ENCODE results near the gene KRT2. TPM values are rescaled to one million over a fixed set of nuclear protein-coding genes. Genes with fewer than 3 reads are reported as not detected.

Gene KRT2
- total and polyA plus RNA-seq, 2 of the 4 experiments (the other 2 are of a cell fraction): not detected

- H3K9me3 ChIP-seq (ENCODE audit: control insufficient read depth, insufficient read depth, low read length): no peaks in the 10 kb centered on the region
- H4K8ac ChIP-seq (ENCODE audit: low read depth in 2 of 2, low read length in 2 of 2): no peak overlapping the region
- H3K4me1 ChIP-seq (ENCODE audit: control insufficient read depth, insufficient read depth, low read length): no peaks in the 10 kb centered on the region
- intact Hi-C loops (cut with micrococcal nuclease) (no loop called here), in situ Hi-C loops (cut with MboI; ENCODE audit: low sequenced_read_pairs) (no loop called here), dilution Hi-C loops (cut with HindIII; ENCODE audit: low sequenced_read_pairs, unreplicated experiment) (no loop called here)
- H2BK5ac ChIP-seq (ENCODE audit: low read depth, low read length, poor library complexity, severe bottlenecking): no peak overlapping the region
- H3K4ac ChIP-seq (ENCODE audit: low read depth, low read length): no peak overlapping the region
- no peaks in the 10 kb centered on the region for H3K79me1 ChIP-seq (ENCODE audit: low read depth in 1 of 2, low read length in 2 of 2)
- H2AK9ac ChIP-seq (replicated peaks; ENCODE audit: low read depth, low read length, poor library complexity): no peak overlapping the region
- no peak overlapping the region for H3K9ac ChIP-seq (ENCODE audit: low read depth, low read length)
- no peak overlapping the region for H3K18ac ChIP-seq (ENCODE audit: low read depth, low read length)
- H3K56ac ChIP-seq (ENCODE audit: extremely low read depth, insufficient read depth, low read length): no peak overlapping the region
- ChIA-PET CTCF (no interaction called here), POLR2A (ENCODE audit: unreplicated experiment) (no interaction called here)
- no peaks in the 10 kb centered on the region for H4K20me1 ChIP-seq (ENCODE audit: insufficient read depth, low read length)
- no peak overlapping the region for H2AK5ac ChIP-seq (ENCODE audit: low read depth, low read length)
- no peak overlapping the region for H3K27ac ChIP-seq (ENCODE audit: insufficient read depth, low read length)
- H3K4me2 ChIP-seq (ENCODE audit: low read depth, low read length): no peak overlapping the region
- TF ChIP-seq RAD21 (IDR thresholded peaks at IDR 0.05; ENCODE audit: low read length): no peak
- no peak for TF ChIP-seq MXI1 (IDR thresholded peaks at IDR 0.05; ENCODE audit: borderline replicate concordance, low read depth, low read length)
- TF ChIP-seq NFE2L2 (IDR thresholded peaks at IDR 0.05; ENCODE audit: low read depth, low read length): no peak
- no peak for TF ChIP-seq CTCF (conservative IDR thresholded peaks at IDR 0.05; ENCODE audit: low read depth, low read length)
- TF ChIP-seq CEBPB (IDR thresholded peaks at IDR 0.05; ENCODE audit: low read depth, low read length): no peak
- no peak for TF ChIP-seq MAFK (IDR thresholded peaks at IDR 0.05; ENCODE audit: low read depth, low read length)
- TF ChIP-seq MAZ (IDR thresholded peaks at IDR 0.05; ENCODE audit: borderline replicate concordance, low read depth, low read length): no peak
- TF ChIP-seq FOS (IDR thresholded peaks at IDR 0.05; ENCODE audit: low read depth, low read length): no peak
- no peak for TF ChIP-seq RFX5 (IDR thresholded peaks at IDR 0.05; ENCODE audit: low read depth, low read length)
- TF ChIP-seq BHLHE40 (IDR thresholded peaks at IDR 0.05; ENCODE audit: low read depth, low read length): no peak
- no peak for TF ChIP-seq CHD1 (IDR thresholded peaks at IDR 0.05; ENCODE audit: low read depth, low read length)
- no peak for TF ChIP-seq USF2 (IDR thresholded peaks at IDR 0.05; ENCODE audit: low read depth, low read length)
- no peak for TF ChIP-seq POLR2A (IDR thresholded peaks at IDR 0.05; ENCODE audit: low read depth, low read length)
- no peak for TF ChIP-seq ELK1 (IDR thresholded peaks at IDR 0.05; ENCODE audit: borderline replicate concordance, low read depth, low read length)
- TF ChIP-seq SMC3 (IDR thresholded peaks at IDR 0.05; ENCODE audit: low read depth, low read length): no peak
- TF ChIP-seq RCOR1 (IDR thresholded peaks at IDR 0.05; ENCODE audit: insufficient replicate concordance, low read length): no peak
- H4K5ac ChIP-seq (ENCODE audit: low read depth, low read length): no peak overlapping the region
- H2BK15ac ChIP-seq (ENCODE audit: low read depth, low read length): no peak overlapping the region
- H3K4me3 ChIP-seq (ENCODE audit: insufficient read depth, low read depth, low read length): no peak overlapping the region
- BruUV-seq (replicated peaks): no TSS peak
- 20% methylated on average over 1 of the region's 5 CpGs; no CpG with 5 or more reads in 1 of the 2 experiments for WGBS, 2 experiments (ENCODE audit: extremely low coverage in 2 of 2, insufficient read length in 1 of 2)
- no peak overlapping the region for H2BK120ac ChIP-seq (ENCODE audit: low read depth, low read length)
- DNase-seq: no peak
- H3K14ac ChIP-seq (replicated peaks; ENCODE audit: low read depth, low read length): no peak overlapping the region
- peaks cover 46% of the 10 kb centered on the region for H3K27me3 ChIP-seq (ENCODE audit: control insufficient read depth, insufficient read depth, low read length)
- no peak overlapping the region for H4K91ac ChIP-seq (ENCODE audit: insufficient read depth, low read depth, low read length)
- no peak overlapping the region for H2BK20ac ChIP-seq (ENCODE audit: low read depth, low read length)
- H2AFZ ChIP-seq (replicated peaks; ENCODE audit: low read length, poor library complexity): no peak overlapping the region
- H3K36me3 ChIP-seq (ENCODE audit: control insufficient read depth, insufficient read depth, low read length): no peaks in the 10 kb centered on the region
- no peak for ATAC-seq (ENCODE audit: low read depth)
- no peaks in the 10 kb centered on the region for H3K9me1 ChIP-seq (ENCODE audit: insufficient read depth, low read length)
- no peak overlapping the region for H3K23ac ChIP-seq (ENCODE audit: low read depth, low read length)
Observed at GRCh38 chr12:52602552-52602951, 49.5 kb downstream of the KRT2 start.

Measured in IMR-90 (cell line).